GM19467 (cell line): Measurements from ENCODE around the gene NTRK2.

Experiments used
- ATAC-seq: cut with Tn5 transposase; IDR thresholded peaks from one replicate; pipeline ENCODE4 v1.9.1; 2021; ENCODE audit warnings: mild to moderate bottlenecking, moderate library complexity; ENCODE audit not compliant: unreplicated experiment

NTRK2 gene

DNA sequence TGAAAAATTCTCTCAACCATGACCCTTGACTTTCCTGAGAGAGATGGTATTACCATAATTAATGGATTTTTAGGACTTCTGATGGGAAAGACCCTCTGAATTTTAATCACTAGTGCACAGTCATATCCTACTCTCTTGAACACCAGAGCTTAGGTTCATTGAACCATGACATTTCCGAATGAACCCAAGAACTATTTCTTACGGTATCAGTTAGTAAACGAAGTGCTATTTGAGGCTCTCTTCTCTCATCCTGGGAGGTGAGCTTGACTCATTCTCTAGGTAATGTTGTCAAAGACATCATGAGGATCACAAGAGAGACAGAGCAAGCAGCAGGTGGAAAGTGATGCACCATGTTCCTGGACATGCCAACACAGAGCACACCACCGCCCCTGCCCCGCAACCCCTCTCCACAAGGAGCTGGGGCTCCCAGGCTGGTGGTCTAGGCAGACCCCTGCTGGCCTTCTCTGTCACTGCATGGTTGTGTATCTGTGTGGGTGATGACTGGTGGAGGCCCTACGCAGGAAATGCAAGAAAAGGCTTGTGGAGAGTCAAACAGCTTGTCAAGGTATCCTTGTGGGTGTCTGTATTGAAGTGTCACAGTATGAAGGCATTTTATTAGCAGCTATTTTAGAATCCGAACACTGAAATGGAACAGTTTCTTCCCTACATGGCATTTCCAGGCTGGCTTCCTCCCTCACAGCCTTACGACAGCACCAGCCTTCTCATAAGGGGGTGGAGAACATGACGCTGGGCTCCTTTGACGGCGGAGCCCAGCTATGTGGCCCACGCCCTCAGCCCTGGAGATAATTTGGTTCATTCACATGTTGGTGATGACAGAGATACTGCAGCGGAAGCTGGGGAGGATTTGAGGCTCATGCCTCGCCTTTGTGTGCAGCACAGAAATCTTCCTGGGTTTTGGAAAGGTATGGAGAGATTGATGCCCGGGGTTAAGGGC, 297.6 kb downstream of the NTRK2 start:
- ATAC-seq: no peak

DNA sequence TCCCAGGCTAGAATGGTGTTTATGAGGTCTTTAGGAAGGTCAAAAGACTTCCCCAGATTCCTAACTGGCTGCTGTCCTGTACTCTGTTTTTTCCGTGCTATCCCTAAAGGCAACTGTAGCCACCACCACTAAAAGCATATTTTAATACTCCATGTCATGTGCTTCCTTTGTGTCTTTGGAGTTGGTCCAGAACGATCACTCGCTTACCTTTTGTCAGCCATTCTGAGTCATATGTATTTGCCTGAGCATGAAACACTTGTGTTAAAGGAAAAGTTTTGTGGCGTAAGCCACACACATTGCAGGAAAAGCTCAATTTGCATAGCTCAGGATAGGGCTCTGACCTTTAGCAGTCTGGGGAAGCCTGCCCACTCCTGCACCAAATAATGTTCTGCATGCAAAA, 299.6 kb downstream of the NTRK2 start:
- no peak for ATAC-seq

DNA sequence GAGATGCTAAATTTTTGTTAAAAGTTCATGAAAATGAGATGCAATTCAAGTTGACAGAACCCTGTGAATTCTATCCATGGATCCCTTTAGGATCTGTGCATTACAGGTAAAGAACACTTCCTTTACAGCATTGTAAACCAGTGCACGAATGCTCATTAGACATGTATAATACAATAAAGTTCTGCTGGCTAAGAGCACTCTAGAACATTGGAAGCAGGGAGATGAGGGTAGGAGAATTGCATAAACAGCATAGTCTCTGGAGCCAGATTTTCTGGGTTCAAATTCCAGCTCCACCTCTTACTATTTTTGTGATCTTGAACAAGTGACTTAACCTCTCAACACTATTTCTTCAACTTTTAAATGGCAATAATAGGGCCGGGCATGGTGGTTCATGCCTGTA, 300.2 kb downstream of the NTRK2 start:
- no peak for ATAC-seq

DNA sequence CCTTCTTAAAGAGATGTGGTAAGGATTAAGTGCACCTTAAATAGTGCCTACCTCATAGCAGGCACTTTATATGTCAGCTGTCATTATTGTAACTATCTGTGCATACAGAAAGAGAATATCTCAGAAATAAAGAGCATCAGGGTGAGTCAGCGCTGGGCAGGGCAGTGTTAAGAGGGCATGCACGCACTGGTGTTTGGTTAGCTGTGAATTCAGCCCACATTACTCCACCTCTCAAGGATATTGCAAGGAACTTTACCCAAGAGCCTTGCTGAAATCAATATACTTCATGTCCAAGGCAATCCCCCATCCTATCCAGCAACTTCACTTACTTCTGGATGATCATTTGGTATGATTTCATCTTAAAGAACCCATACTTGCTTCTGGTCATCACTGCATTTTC, 300.9 kb downstream of the NTRK2 start:
- no peak for ATAC-seq

DNA sequence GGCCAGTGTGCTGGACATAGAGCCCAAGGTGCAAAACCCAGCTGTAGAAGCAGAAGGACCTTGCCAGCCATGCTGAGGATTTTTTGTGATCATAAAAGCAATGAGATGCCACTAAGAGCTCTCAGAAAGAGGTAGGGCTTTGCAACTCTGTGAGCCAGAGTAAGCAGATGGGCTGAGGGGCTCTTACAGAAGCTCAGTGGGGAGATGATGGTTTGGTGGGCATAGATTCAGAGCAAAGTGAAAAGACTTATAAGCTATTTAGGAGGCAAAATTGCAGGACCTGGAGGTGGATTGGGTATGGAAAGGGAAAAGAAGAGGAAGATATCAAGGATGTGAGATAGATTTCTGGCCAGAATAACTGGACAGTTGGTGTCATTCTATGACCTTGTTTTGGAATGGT, 302.0 kb downstream of the NTRK2 start:
- no peak for ATAC-seq

DNA sequence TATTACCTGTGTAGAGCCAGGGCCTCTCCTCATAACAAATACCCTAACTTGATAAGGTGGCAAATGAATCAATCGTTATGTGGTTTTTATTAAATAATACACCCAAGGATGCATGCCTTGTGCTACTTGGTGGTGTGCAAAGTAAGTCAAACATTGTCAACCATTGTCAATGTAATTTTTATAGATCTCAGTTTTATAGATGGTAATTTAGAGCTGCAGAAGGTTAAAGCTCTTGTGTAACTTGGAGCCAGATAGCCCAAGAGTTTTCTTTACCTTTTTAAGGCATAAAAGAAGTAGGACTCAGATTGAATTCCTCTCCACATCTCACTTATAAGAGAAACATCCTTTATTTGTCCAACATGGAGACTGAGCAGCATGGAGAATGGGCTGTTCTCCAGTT, 304.7 kb downstream of the NTRK2 start:
- ATAC-seq: no peak

DNA sequence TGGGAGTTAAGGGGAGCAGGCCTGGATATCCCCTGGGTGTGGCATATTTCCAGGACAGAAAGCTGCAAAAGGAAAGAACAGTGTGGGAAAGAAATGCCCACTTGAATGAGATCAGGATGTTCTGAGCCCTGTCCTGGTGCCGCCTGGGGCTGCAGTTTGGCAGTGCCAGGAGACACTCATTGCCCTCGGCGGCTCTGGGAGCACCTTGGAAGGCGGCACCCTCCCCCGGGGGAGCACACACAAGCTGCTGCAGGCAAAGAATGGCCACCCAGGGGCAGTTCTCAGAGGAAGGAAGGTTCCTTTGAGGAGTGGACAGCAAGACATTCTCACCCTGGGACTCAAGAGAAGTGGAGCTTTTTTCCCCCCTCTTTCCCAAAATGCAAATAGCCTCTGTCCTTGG, 305.3 kb downstream of the NTRK2 start:
- ATAC-seq: no peak

DNA sequence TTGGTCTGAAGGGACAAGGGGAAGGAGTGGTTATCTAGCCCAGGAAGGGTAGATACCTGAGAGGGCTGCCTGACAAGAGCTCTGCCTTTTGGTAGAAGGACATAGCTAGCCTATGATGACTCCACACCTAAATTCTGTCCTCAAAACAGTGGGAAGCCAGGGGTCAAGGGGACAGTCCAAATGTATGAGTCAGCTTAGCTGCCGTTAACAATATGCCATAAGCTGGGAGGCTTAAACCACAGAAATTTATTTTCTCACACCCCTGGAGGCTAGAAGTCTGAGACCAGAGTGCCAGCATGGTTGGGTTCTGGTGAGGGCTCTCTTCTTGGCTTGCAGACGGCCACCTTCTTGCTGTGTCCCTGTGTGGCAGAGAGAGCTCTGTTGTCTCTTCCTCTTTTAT, 306.4 kb downstream of the NTRK2 start:
- no peak for ATAC-seq

DNA sequence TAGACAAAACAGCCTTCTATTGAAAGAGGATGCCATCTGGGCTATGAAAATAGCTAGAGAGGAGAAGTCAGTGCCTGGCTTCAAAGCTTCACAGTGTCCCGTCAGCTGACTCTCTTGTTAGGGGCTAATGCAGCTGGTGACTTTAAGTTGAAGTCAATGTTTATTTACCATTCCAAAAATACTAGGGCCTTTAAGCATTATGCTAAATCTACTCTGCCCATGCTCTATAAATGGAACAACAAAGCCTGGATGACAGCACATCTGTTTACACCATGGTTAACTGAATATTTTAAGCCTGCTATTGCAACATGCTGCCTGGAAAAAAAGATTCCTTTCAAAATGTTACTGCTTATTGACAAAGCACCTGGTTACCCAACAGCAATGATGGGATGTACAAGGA, 309.1 kb downstream of the NTRK2 start:
- ATAC-seq: no peak

DNA sequence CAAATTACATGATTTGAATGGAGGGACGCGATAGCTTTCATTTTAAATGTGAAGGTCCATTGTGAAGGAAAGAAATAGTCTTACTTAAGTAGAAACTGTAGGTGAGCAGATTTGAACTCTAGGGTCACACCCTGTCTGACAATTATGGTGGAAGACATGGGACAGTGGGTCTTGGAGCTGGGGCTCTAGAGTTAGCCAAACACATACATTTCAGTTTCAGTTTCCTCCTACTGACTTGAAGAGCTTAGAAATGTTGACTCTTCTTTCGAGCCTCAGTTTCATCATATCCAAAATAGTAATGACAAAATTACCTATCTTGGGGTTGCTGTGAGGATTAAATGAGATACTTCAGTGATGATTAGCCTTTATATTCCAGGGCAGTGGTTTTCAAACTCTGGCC, 314.2 kb downstream of the NTRK2 start:
- no peak for ATAC-seq

DNA sequence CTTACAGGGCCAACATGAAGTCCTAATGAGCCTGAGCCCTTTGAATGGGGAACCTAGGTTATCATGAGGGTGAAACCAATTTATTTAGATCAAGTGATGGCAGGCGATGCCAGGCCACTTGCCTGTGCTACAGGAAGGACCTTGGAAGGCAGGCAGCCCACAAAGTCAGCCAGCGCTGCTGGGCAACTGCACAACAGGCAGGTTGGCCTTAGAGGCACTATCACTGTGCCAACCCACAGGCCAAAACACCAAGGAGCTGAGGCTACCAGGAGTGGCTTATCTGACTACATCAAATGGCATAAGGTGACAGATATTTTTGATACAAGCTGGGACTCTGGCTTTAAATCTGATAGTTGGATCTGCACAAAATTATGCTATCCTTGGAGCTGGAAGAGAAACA, 319.1 kb downstream of the NTRK2 start:
- no peak for ATAC-seq

DNA sequence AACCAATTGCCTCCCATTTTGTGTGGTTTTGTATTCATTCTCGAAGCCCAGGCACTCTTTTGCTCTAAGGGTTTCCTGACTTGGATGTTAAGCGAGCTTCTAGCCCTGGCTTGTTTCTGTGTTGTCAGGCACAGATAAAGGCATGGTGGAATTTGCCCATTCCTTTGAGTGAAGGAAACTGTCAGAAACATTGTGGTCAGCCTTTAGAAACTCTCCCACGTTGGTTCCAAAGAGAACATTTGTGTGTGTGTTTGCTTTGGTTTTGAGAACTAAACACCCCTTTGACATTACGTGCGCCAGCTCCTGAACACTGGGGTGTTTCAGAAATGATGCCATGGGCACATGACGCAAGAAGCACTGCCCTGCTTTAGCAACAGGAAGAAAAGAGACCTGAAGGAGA, 320.9 kb downstream of the NTRK2 start:
- ATAC-seq: no peak

DNA sequence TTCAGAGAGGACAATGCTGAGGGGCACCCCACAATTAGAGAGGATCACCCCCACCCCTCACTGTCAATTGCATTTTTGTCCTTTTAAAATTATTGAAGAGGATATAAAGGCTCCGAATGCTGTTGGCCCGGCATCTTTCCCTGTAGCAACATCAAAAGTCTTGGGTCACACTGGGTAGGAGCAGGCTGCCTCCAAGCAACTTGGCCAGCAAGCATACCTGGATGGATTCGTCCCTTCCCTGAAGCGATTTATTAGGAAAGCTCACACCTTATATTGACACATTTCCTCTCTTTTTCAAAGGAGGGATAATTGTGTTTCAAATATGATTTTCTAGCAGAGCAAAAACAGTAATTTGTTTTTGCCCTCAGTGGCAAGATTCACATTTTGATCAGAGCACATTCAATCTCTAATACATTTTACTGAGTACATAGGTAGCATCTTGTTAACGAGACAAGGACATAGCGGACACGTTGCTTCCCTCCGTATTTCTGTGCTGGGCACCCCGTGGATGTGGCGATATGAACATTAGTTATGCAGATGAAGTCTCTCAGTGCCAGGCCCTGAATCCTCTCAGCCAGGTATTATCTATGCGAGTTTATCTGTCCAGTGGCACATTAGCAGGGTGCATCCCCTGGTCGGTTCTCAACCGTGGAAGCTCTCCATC, 321.5 kb downstream of the NTRK2 start:
- no peak for ATAC-seq

DNA sequence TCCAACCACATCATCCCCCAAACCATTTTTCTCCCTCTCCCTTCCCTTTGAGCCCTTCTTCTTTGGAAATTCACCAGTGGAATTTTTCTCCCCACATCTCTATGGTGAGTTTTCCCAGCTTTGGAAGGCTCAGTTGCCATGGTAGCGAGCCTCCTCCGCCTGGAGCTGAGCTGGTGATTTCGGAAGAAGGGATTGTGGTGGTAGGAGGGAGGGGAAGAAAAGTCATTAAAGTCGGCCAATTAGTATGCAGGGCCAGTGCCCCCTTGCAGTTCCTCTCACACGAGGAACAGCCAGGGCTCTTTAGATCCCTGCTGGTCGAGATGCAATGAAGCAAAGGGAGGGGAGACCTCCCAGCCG, 322.0 kb downstream of the NTRK2 start:
- ATAC-seq: no peak

DNA sequence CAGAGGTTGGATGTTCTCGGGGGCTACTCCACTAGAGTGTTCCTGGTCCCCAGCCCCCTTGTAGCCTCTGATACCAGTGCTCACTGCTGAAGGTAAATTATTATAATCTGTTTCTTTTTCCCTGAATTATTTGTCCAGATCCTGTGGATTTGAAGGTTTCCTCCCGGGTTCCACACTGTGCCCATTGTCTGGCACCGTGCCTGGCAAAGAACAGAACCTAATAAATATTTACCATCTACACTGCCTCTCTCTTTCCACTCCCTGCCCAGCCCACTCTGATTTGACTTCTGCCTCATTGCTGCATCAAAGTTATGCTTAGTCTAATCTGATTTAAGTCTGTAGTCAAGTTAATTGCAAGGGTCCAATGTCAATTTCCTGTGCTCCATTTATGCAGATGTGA, 322.9 kb downstream of the NTRK2 start:
- no peak for ATAC-seq

DNA sequence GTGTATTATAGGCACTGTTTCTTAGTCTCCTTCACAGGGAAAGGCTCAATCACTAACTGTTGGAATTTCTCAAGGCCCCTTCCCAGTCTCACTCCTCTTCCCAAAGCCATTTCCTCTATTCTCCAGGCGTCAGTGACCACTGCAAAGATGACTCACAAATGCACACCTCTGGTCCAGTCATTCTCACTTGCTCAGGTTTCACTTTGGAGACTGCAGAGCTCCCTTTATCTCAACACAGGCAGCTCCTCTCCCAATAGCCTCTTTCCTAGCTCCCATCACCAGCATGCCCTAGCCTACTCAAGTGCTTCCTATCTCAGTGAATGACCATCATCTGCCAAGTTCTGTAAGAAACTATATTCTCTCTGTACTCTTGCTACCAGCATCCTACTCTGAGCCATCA, 323.6 kb downstream of the NTRK2 start:
- ATAC-seq: no peak

DNA sequence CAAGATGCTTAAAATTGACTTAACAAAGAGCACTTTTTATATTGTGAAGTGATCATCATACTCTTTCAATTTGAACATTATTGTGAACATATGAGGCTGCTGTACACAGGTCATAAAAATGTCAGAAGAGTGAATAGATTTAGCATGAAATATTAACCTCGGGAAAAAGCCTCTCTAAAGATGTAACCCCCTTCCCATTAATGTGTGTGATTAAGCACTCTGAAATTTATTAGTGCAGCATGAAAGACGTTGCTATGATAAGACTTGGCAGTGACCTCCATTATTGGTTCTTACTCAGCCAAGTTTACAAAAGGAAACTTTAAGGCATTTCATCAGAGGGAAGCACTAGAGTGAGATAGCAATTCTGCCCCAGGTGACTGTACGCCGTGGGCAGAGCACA, 326.5 kb downstream of the NTRK2 start:
- ATAC-seq: no peak

DNA sequence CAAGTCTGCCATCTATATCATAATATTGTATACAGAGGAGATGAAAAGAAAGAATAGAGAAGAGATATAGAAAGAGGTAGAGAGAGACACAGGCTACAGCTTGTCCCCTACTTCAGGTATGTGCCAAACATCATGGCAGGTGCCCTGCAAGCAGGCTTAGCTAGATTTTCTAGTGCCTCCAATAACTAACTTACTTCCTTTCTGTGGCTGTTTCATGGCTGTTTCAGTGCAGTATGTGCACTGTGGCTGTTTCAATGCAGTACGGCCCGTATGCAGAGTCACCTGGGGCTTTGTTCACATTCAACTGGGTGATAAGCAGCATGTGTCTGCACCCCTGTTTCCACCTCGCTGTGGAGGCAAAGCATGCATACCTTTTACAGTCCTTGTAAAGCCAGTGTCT, 327.2 kb downstream of the NTRK2 start:
- ATAC-seq: no peak

DNA sequence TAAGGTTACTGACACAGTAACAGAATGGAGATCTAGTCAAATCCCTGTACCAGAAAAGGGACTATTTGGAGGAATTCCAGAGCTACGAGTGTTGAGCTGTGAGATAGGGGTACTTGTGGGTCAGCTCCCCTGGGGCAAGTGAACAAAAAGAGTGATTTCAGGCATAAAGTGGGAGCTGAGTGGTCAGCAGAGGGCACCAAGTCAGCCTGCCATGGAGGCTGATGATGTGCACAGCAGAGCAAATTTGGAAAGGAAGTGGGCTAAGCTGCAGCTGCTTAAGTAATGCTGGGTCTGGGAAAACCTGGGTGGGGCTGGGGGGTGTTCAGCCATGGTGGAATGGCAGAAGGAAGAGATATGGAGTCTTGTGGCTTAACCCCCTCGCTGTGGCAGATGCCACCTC, 327.9 kb downstream of the NTRK2 start:
- ATAC-seq: no peak

DNA sequence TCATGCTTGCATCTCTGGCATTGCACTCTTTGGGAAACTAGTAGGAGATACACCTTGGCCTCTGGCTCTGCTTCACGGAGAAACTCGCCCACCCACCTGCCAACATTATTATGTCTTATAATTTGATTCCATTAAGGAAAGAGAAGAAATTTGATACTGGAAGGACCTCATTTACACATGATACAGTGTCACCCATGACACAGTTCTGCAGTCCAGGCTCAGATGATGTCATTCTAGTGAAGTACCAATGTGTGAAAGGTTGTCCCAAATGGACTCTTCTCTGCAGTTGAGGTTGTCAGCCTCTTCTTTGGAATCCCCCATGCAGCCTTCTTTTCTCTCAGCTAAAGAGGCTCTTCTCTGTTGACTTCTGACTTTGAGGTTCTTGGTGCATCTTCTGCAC, 329.1 kb downstream of the NTRK2 start:
- ATAC-seq: no peak

DNA sequence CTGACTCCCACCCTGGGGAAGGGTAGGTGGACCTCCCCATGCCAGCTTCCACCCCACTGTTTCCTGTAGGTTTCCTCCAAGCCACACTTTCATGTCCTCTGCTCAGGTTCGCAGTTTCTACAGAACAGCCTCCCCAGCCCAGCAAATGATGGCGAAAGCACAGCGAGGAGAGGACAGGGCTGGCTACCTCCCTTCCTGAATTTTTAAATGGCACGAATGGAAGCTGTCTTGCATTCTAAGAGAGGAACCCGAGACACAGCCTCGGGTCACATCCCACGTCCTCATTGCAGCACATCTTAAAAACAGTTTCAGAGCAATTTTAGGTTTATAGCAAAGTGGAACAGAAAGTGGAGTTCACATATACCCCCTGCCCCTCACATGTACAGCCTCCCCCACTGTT, 330.3 kb downstream of the NTRK2 start:
- no peak for ATAC-seq

DNA sequence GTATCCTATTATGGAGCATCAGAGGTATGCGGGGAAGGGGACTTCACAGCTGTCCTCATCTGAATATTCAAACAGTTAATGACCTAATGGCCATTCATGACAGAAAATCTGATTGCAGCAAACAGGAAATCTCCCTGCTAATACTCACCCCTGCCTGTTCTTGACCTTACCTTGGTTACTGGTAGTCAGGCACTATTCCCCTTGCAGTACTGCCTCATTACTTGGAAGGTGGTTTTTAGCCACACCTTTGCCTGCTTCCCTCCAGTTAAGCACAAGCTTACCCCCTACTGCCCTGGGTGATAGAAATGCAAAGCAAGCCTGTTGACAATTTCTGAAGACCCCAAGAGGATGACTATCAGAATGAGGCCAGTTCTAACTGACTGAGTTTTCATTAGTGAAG, 332.4 kb downstream of the NTRK2 start:
- no peak for ATAC-seq
